ENCODE measurements around the gene ADIRF. TPM values are rescaled to one million over a fixed set of nuclear protein-coding genes. Genes with fewer than 3 reads are reported as not detected.

The ADIRF gene
- total RNA-seq, 1 experiment from 2014 or later: not detected

- Mint-ChIP-seq H3K36me3 (ENCODE audit: insufficient read depth, unreplicated experiment) (peaks cover 8% of the 10 kb centered on the region), H3K4me1 (ENCODE audit: low read depth, unreplicated experiment) (no peaks in the 10 kb centered on the region), H3K27me3 (ENCODE audit: insufficient read depth, unreplicated experiment) (no peaks in the 10 kb centered on the region), H3K9me3 (ENCODE audit: unreplicated experiment) (no peaks in the 10 kb centered on the region), H3K27ac (ENCODE audit: unreplicated experiment) (no peak overlapping the region), H3K4me3 (ENCODE audit: unreplicated experiment) (no peak overlapping the region)
- Histone ChIP-seq H3K4me3 (ENCODE audit: low read depth, low read length) (no peak overlapping the region), H3K27me3 (replicated peaks; ENCODE audit: control insufficient read depth, insufficient read depth, low read length) (no peaks in the 10 kb centered on the region), H3K9me3 (no peaks in the 10 kb centered on the region), H3K4me1 (no peaks in the 10 kb centered on the region), H3K36me3 (ENCODE audit: control insufficient read depth, insufficient read depth, low read length) (no peaks in the 10 kb centered on the region)
- intact Hi-C loops (cut with micrococcal nuclease; ENCODE audit: unreplicated experiment): no loop called here
- ChIA-PET CTCF (no interaction called here), POLR2A (no interaction called here)
- TF ChIP-seq CTCF (IDR thresholded peaks at IDR 0.05; ENCODE audit: insufficient read depth in 1 of 2, low read depth in 1 of 2, low read length in 1 of 2, severe bottlenecking in 1 of 2, unreplicated experiment in 1 of 2): no peak
- no TSS peak for BruUV-seq (replicated peaks)
- peak in 1 of 2 experiments; percentile 14 for DNase-seq
These were observed 23.8 kb upstream of the ADIRF start for GRCh38 chr10:86944471-86944870.

- Mint-ChIP-seq H3K27me3 (ENCODE audit: insufficient read depth, unreplicated experiment) (no peaks in the 10 kb centered on the region), H3K4me3 (ENCODE audit: unreplicated experiment) (no peak overlapping the region), H3K36me3 (ENCODE audit: insufficient read depth, unreplicated experiment) (peaks cover 4% of the 10 kb centered on the region), H3K27ac (ENCODE audit: unreplicated experiment) (no peak overlapping the region), H3K4me1 (ENCODE audit: low read depth, unreplicated experiment) (no peaks in the 10 kb centered on the region), H3K9me3 (ENCODE audit: unreplicated experiment) (no peaks in the 10 kb centered on the region)
- BruUV-seq (replicated peaks): no TSS peak
- H3K9me3 ChIP-seq: no peaks in the 10 kb centered on the region
- H3K36me3 ChIP-seq (ENCODE audit: control insufficient read depth, insufficient read depth, low read length): no peaks in the 10 kb centered on the region
- TF ChIP-seq CTCF (IDR thresholded peaks at IDR 0.05; ENCODE audit: insufficient read depth in 1 of 2, low read depth in 1 of 2, low read length in 1 of 2, severe bottlenecking in 1 of 2, unreplicated experiment in 1 of 2): no peak
- no peaks in the 10 kb centered on the region for H3K27me3 ChIP-seq (replicated peaks; ENCODE audit: control insufficient read depth, insufficient read depth, low read length)
- H3K4me1 ChIP-seq: no peaks in the 10 kb centered on the region
- no peak for DNase-seq
- ChIA-PET POLR2A (no interaction called here), CTCF (interaction anchor here (2.2 kb wide), 1 partner anchor 22 kb away, joined by 10 read pairs; no protein-coding TSS in a partner anchor)
- intact Hi-C loops (cut with micrococcal nuclease; ENCODE audit: unreplicated experiment): no loop called here
- H3K4me3 ChIP-seq (ENCODE audit: low read depth, low read length): no peak overlapping the region
These were observed 23.4 kb upstream of the ADIRF start for GRCh38 chr10:86944907-86945306.

- intact Hi-C loops (cut with micrococcal nuclease; ENCODE audit: unreplicated experiment): no loop called here
- DNase-seq: peak; percentile 41 to 43
These were observed 22.7 kb upstream of the ADIRF start for GRCh38 chr10:86945361-86946212.

More at GRCh38 chr10:86945361-86946212, 22.7 kb upstream of the ADIRF start:
- Histone ChIP-seq H3K36me3 (ENCODE audit: control insufficient read depth, insufficient read depth, low read length) (no peaks in the 10 kb centered on the region), H3K4me1 (no peaks in the 10 kb centered on the region), H3K4me3 (ENCODE audit: low read depth, low read length) (no peak overlapping the region), H3K9me3 (no peaks in the 10 kb centered on the region), H3K27me3 (replicated peaks; ENCODE audit: control insufficient read depth, insufficient read depth, low read length) (no peaks in the 10 kb centered on the region)
- peak; percentile 13 to 39 for TF ChIP-seq CTCF (IDR thresholded peaks at IDR 0.05; ENCODE audit: insufficient read depth in 1 of 2, low read depth in 1 of 2, low read length in 1 of 2, severe bottlenecking in 1 of 2, unreplicated experiment in 1 of 2)
- no peaks in the 10 kb centered on the region for H3K4me1 Mint-ChIP-seq (ENCODE audit: low read depth, unreplicated experiment)
- H3K27me3 Mint-ChIP-seq (ENCODE audit: insufficient read depth, unreplicated experiment): no peaks in the 10 kb centered on the region
- POLR2A ChIA-PET: no interaction called here
- no peak overlapping the region for H3K4me3 Mint-ChIP-seq (ENCODE audit: unreplicated experiment)
- CTCF ChIA-PET: interaction anchor here (0.9 to 2.2 kb wide), 3 partner anchors 21 to 26 kb away, joined by 3 to 10 read pairs (median 5); no protein-coding TSS in a partner anchor
- H3K36me3 Mint-ChIP-seq (ENCODE audit: insufficient read depth, unreplicated experiment): no peaks in the 10 kb centered on the region
- no peak overlapping the region for H3K27ac Mint-ChIP-seq (ENCODE audit: unreplicated experiment)
- H3K9me3 Mint-ChIP-seq (ENCODE audit: unreplicated experiment): no peaks in the 10 kb centered on the region
- no TSS peak for BruUV-seq (replicated peaks)
